CD4-positive, alpha-beta T cell (primary cell): ENCODE data around the gene ARPC5. TPM values are rescaled to one million over a fixed set of nuclear protein-coding genes. Genes with fewer than 3 reads are reported as not detected.

Experiments used
- ATAC-seq: fragments of 200-7000 bp; cut with Tn5 transposase; one replicate; pipeline ENCODE4 v1.10.0; 2022; ENCODE audit warnings: mild to moderate bottlenecking; ENCODE audit not compliant: poor library complexity
- CTCF ChIA-PET: fragments of 350-600 bp; sonication (Branson Sonifier 250); formaldehyde crosslinking; loops from one replicate; lab custom pipeline; 2021; ENCODE audit warnings: antibody characterized with exemption, inconsistent platforms; lab: Charles Lee
- POLR2A ChIA-PET: fragments of 350-600 bp; sonication (Branson Sonifier 250); formaldehyde crosslinking; loops from one replicate; lab custom pipeline; 2021; ENCODE audit warnings: antibody characterized with exemption, inconsistent platforms; lab: Charles Lee
- DNase-seq, 14 experiments: peaks; one replicate each; pipeline ENCODE4 v3.0.0-alpha.2; 2013 to 2020; ENCODE audit warnings: mixed read lengths in 2 of 14
- H3K27ac ChIP-seq, 2 donors: one replicate each; pipeline versions ENCODE4 v1.5.1 to v1.7.0; 2013; ENCODE audit warnings: low read length in 2 of 2, low read depth in 1 of 2, mild to moderate bottlenecking in 1 of 2
- H3K27me3 ChIP-seq, 2 experiments: 1 replicate in 1 of 2; 2 replicates in 1 of 2; pipeline versions ENCODE4 v1.6.1 to v1.7.0; 2013; ENCODE audit warnings: low read length in 2 of 2, control low read depth in 1 of 2, mild to moderate bottlenecking in 1 of 2, moderate library complexity in 1 of 2; ENCODE audit not compliant: insufficient read depth in 2 of 2, control insufficient read depth in 1 of 2
- H3K36me3 ChIP-seq: one replicate; pipeline ENCODE4 v1.6.1; 2013; ENCODE audit warnings: low read length, control low read depth; ENCODE audit not compliant: insufficient read depth
- H3K4me1 ChIP-seq: one replicate; pipeline ENCODE4 v1.6.1; 2013; ENCODE audit warnings: low read length, control low read depth; ENCODE audit not compliant: insufficient read depth
- H3K4me3 ChIP-seq: one replicate; pipeline ENCODE4 v1.5.1; 2013; ENCODE audit warnings: mild to moderate bottlenecking, low read length, moderate library complexity
- H3K9me3 ChIP-seq, 2 experiments: 1 replicate in 1 of 2; 2 replicates in 1 of 2; pipeline versions ENCODE4 v1.6.1 to v1.7.0; 2013; ENCODE audit warnings: low read length in 2 of 2, mild to moderate bottlenecking in 2 of 2, control low read depth in 1 of 2, moderate library complexity in 1 of 2; ENCODE audit not compliant: control insufficient read depth in 1 of 2, insufficient read depth in 1 of 2
- H3K27ac Mint-ChIP-seq: one replicate; pipeline ENCODE4 v1.8.0; 2020; ENCODE audit warnings: mixed read lengths
- H3K27me3 Mint-ChIP-seq: one replicate; pipeline ENCODE4 v1.8.0; 2021; ENCODE audit warnings: mixed read lengths
- H3K36me3 Mint-ChIP-seq: one replicate; pipeline ENCODE4 v1.8.0; 2021; ENCODE audit warnings: low read depth, mixed read lengths
- H3K4me1 Mint-ChIP-seq: one replicate; pipeline ENCODE4 v1.8.0; 2021; ENCODE audit warnings: low read depth, mixed read lengths
- H3K4me3 Mint-ChIP-seq: one replicate; pipeline ENCODE4 v1.8.0; 2020; ENCODE audit warnings: mild to moderate bottlenecking, mixed read lengths
- H3K9me3 Mint-ChIP-seq: one replicate; pipeline ENCODE4 v1.8.0; 2020; ENCODE audit warnings: mixed read lengths
- intact Hi-C, 2 experiments: fragments of 100-400 bp; cut with DNase I in 1 of 2; cut with micrococcal nuclease in 1 of 2; formaldehyde crosslinking; loops; one replicate each; pipeline versions ENCODE4 v1.15.1 to v1.9.0; 2023 to 2025; cut with DNase I, micrococcal nuclease
- total RNA-seq, 174 experiments: library from RNA in 2 of 174; stranded (reverse) in 2 of 174; gene quantifications; one replicate each; pipeline ENCODE4 v1.2.3 and lab custom pipeline; 2021 to 2026
- TF ChIP-seq, protein P1 (sequence below): fragments of 200-600 bp; IDR thresholded peaks from one replicate; pipeline ENCODE4 v1.8.0; 2022; ENCODE audit warnings: antibody characterized with exemption, mild to moderate bottlenecking

The ARPC5 gene
- total RNA-seq, 2 experiments from 2014 or later, result 21.4 to 23.0 TPM

DNA sequence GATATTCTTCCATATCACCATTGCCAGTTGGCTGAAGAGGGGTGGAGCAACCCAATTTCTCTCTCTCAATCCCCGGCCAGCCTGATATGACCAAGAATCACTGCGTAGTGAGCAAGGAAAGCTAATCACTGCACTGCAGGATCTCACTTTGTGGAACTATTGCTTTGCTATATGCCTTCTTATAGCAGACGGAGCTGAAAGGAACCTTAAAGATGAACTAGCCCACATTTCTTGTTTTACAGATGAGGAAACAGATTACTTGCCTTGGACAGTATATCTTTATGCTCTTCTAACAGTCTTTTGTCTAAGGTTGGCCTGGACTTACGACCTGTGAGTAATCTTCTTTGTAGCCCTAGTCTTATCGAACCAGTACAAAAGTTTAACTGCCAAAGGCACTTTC lies 9.9 kb upstream of the ARPC5 start:
- no peaks in the 10 kb centered on the region for H3K36me3 Mint-ChIP-seq
- no peaks in the 10 kb centered on the region for H3K4me1 Mint-ChIP-seq
- no peaks in the 10 kb centered on the region for H3K9me3 Mint-ChIP-seq
- no peaks in the 10 kb centered on the region for H3K27me3 ChIP-seq
- no peaks in the 10 kb centered on the region for H3K9me3 ChIP-seq
- no peak overlapping the region for H3K4me3 Mint-ChIP-seq
- no peaks in the 10 kb centered on the region for H3K4me1 ChIP-seq
- POLR2A ChIA-PET, result no interaction called here
- DNase-seq, result no peak
- H3K36me3 ChIP-seq, result no peaks in the 10 kb centered on the region
- no peak overlapping the region for H3K27ac Mint-ChIP-seq
- TF ChIP-seq, protein P1, sequence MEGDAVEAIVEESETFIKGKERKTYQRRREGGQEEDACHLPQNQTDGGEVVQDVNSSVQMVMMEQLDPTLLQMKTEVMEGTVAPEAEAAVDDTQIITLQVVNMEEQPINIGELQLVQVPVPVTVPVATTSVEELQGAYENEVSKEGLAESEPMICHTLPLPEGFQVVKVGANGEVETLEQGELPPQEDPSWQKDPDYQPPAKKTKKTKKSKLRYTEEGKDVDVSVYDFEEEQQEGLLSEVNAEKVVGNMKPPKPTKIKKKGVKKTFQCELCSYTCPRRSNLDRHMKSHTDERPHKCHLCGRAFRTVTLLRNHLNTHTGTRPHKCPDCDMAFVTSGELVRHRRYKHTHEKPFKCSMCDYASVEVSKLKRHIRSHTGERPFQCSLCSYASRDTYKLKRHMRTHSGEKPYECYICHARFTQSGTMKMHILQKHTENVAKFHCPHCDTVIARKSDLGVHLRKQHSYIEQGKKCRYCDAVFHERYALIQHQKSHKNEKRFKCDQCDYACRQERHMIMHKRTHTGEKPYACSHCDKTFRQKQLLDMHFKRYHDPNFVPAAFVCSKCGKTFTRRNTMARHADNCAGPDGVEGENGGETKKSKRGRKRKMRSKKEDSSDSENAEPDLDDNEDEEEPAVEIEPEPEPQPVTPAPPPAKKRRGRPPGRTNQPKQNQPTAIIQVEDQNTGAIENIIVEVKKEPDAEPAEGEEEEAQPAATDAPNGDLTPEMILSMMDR, result no peak
- H3K4me3 ChIP-seq, result no peak overlapping the region
- H3K27me3 Mint-ChIP-seq, result no peaks in the 10 kb centered on the region
- H3K27ac ChIP-seq, result no peak overlapping the region
- intact Hi-C loops, result no loop called here
- ATAC-seq, result no peak
- CTCF ChIA-PET, result interaction anchor here (4.0 kb wide), 1 partner anchor 10 kb away, joined by 16 read pairs; no protein-coding TSS in a partner anchor

- H3K27me3 Mint-ChIP-seq, result no peaks in the 10 kb centered on the region
- ATAC-seq (no peak), DNase-seq (no peak)
- intact Hi-C loops, result loop anchor here in 1 of 2 experiments (5.0 kb wide), 1 partner anchor 395 kb away; the partner anchor contains the start of gene COLGALT2
- H3K4me1 Mint-ChIP-seq, result peaks cover 2% of the 10 kb centered on the region
- Histone ChIP-seq H3K36me3 (no peaks in the 10 kb centered on the region), H3K27me3 (no peaks in the 10 kb centered on the region), H3K9me3 (no peaks in the 10 kb centered on the region), H3K4me3 (no peak overlapping the region), H3K4me1 (no peaks in the 10 kb centered on the region), H3K27ac (no peak overlapping the region)
- CTCF ChIA-PET, result interaction anchor here (0.9 kb wide), 1 partner anchor 13 kb away, joined by 6 read pairs; no protein-coding TSS in a partner anchor
- H3K4me3 Mint-ChIP-seq, result no peak overlapping the region
- POLR2A ChIA-PET, result no interaction called here
- H3K9me3 Mint-ChIP-seq, result no peaks in the 10 kb centered on the region
- TF ChIP-seq, protein P1, result no peak
- no peak overlapping the region for H3K27ac Mint-ChIP-seq
- no peaks in the 10 kb centered on the region for H3K36me3 Mint-ChIP-seq
Observed at GRCh38 chr1:183642166-183642565, 6.6 kb upstream of the ARPC5 start.

- no peak for DNase-seq
- Histone ChIP-seq H3K9me3 (no peaks in the 10 kb centered on the region), H3K4me1 (peaks cover 7% of the 10 kb centered on the region), H3K27ac (no peak overlapping the region), H3K27me3 (no peaks in the 10 kb centered on the region), H3K4me3 (no peak overlapping the region), H3K36me3 (no peaks in the 10 kb centered on the region)
- intact Hi-C loops, result loop anchor here in 1 of 2 experiments (5.0 kb wide), 1 partner anchor 397 kb away; the partner anchor contains the start of gene COLGALT2
- ATAC-seq, result no peak
- H3K27me3 Mint-ChIP-seq, result no peaks in the 10 kb centered on the region
- CTCF ChIA-PET, result no interaction called here
- POLR2A ChIA-PET, result no interaction called here
- TF ChIP-seq, protein P1, result no peak
- no peaks in the 10 kb centered on the region for H3K9me3 Mint-ChIP-seq
- H3K4me1 Mint-ChIP-seq, result peaks cover 21% of the 10 kb centered on the region
- H3K4me3 Mint-ChIP-seq, result no peak overlapping the region
- no peak overlapping the region for H3K27ac Mint-ChIP-seq
- H3K36me3 Mint-ChIP-seq, result peaks cover 10% of the 10 kb centered on the region
Observed at GRCh38 chr1:183640193-183640592, 4.6 kb upstream of the ARPC5 start.
